Measurements from ENCODE around the gene SRCIN1.

SRCIN1 gene

GRCh38 chr17:38589462-38590114 is 16.2 kb downstream of the SRCIN1 start:
- Histone ChIP-seq H3K4me2 (ENCODE audit: low read length, poor library complexity, severe bottlenecking) (no peak overlapping the region), H3K79me1 (replicated peaks; ENCODE audit: low read length, poor library complexity, severe bottlenecking) (no peaks in the 10 kb centered on the region), H3K9ac (ENCODE audit: low read length) (no peak overlapping the region), H2AFZ (ENCODE audit: low read depth, low read length) (no peak overlapping the region), H3K4ac (ENCODE audit: low read depth in 1 of 2, low read length in 2 of 2) (no peak overlapping the region), H2BK12ac (ENCODE audit: low read length in 2 of 2) (no peak overlapping the region), H4K91ac (ENCODE audit: low read length) (no peak overlapping the region), H2BK120ac (ENCODE audit: low read depth, low read length) (no peak overlapping the region), H3K4me1 (ENCODE audit: control insufficient read depth, insufficient read depth, low read depth, low read length) (peaks cover 22% of the 10 kb centered on the region), H3K27me3 (ENCODE audit: control insufficient read depth in 1 of 2, insufficient read depth in 1 of 2, low read length in 2 of 2) (peaks cover 81 to 97% of the 10 kb centered on the region in 2 experiments), H2BK5ac (ENCODE audit: low read depth, low read length, poor library complexity, severe bottlenecking) (no peak overlapping the region), H4K8ac (ENCODE audit: low read length) (no peak overlapping the region), H3K9me3 (ENCODE audit: control insufficient read depth, low read length) (no peaks in the 10 kb centered on the region), H2AK5ac (ENCODE audit: low read length, severe bottlenecking) (no peak overlapping the region), H3K27ac (ENCODE audit: low read length, poor library complexity, severe bottlenecking) (no peak overlapping the region), H3K4me3 (ENCODE audit: insufficient read depth in 1 of 2, low read depth in 1 of 2, low read length in 2 of 2) (no peak overlapping the region), H3K14ac (ENCODE audit: low read length in 2 of 2) (no peak overlapping the region), H3K18ac (ENCODE audit: low read depth in 1 of 2, low read length in 2 of 2) (no peak overlapping the region), H3K36me3 (ENCODE audit: control insufficient read depth in 1 of 2, insufficient read depth in 2 of 2, low read depth in 1 of 2, low read length in 2 of 2) (no peaks in the 10 kb centered on the region), H2BK15ac (ENCODE audit: low read depth, poor library complexity, severe bottlenecking) (no peak overlapping the region), H3K23ac (ENCODE audit: low read length in 2 of 2) (no peak overlapping the region)
- no peak for DNase-seq
- 84% methylated on average over 10 of the region's 10 CpGs for WGBS

- 78% methylated on average over 9 of the region's 9 CpGs for WGBS
- no peak overlapping the region for H2AK5ac ChIP-seq (ENCODE audit: low read length, severe bottlenecking)
- no peak overlapping the region for H2BK15ac ChIP-seq (ENCODE audit: low read depth, poor library complexity, severe bottlenecking)
These were observed 17.0 kb downstream of the SRCIN1 start for GRCh38 chr17:38588788-38589174.

GRCh38 chr17:38587947-38588787 is 17.6 kb downstream of the SRCIN1 start:
- Histone ChIP-seq H2BK5ac (ENCODE audit: low read depth, low read length, poor library complexity, severe bottlenecking) (no peak overlapping the region), H3K4ac (ENCODE audit: low read depth in 1 of 2, low read length in 2 of 2) (no peak overlapping the region), H2AFZ (ENCODE audit: low read depth, low read length) (no peak overlapping the region), H3K23ac (ENCODE audit: low read length in 2 of 2) (no peak overlapping the region), H3K9ac (ENCODE audit: low read length) (no peak overlapping the region), H2BK15ac (ENCODE audit: low read depth, poor library complexity, severe bottlenecking) (no peak overlapping the region), H2BK120ac (ENCODE audit: low read depth, low read length) (no peak overlapping the region), H3K18ac (ENCODE audit: low read depth in 1 of 2, low read length in 2 of 2) (no peak overlapping the region), H3K36me3 (ENCODE audit: control insufficient read depth in 1 of 2, insufficient read depth in 2 of 2, low read depth in 1 of 2, low read length in 2 of 2) (no peaks in the 10 kb centered on the region), H3K79me1 (replicated peaks; ENCODE audit: low read length, poor library complexity, severe bottlenecking) (no peaks in the 10 kb centered on the region), H3K4me1 (ENCODE audit: control insufficient read depth, insufficient read depth, low read depth, low read length) (peaks cover 24% of the 10 kb centered on the region), H2AK5ac (ENCODE audit: low read length, severe bottlenecking) (no peak overlapping the region), H2BK12ac (ENCODE audit: low read length in 2 of 2) (no peak overlapping the region), H3K27ac (ENCODE audit: low read length, poor library complexity, severe bottlenecking) (no peak overlapping the region), H4K91ac (ENCODE audit: low read length) (no peak overlapping the region), H4K8ac (ENCODE audit: low read length) (no peak overlapping the region), H3K14ac (ENCODE audit: low read length in 2 of 2) (no peak overlapping the region), H3K27me3 (ENCODE audit: control insufficient read depth in 1 of 2, insufficient read depth in 1 of 2, low read length in 2 of 2) (peaks cover 76 to 92% of the 10 kb centered on the region in 2 experiments), H3K9me3 (ENCODE audit: control insufficient read depth, low read length) (no peaks in the 10 kb centered on the region), H3K4me3 (ENCODE audit: insufficient read depth in 1 of 2, low read depth in 1 of 2, low read length in 2 of 2) (no peak overlapping the region), H3K4me2 (ENCODE audit: low read length, poor library complexity, severe bottlenecking) (no peak overlapping the region)
- DNase-seq, result no peak
- 62% methylated on average over 13 of the region's 13 CpGs for WGBS

More at GRCh38 chr17:38588788-38589174, 17.0 kb downstream of the SRCIN1 start:
- Histone ChIP-seq H3K79me1 (replicated peaks; ENCODE audit: low read length, poor library complexity, severe bottlenecking) (no peaks in the 10 kb centered on the region), H2BK5ac (ENCODE audit: low read depth, low read length, poor library complexity, severe bottlenecking) (no peak overlapping the region), H3K18ac (ENCODE audit: low read depth in 1 of 2, low read length in 2 of 2) (no peak overlapping the region), H2BK12ac (ENCODE audit: low read length in 2 of 2) (no peak overlapping the region), H3K9ac (ENCODE audit: low read length) (no peak overlapping the region), H4K91ac (ENCODE audit: low read length) (no peak overlapping the region), H3K4me2 (ENCODE audit: low read length, poor library complexity, severe bottlenecking) (no peak overlapping the region), H3K14ac (ENCODE audit: low read length in 2 of 2) (no peak overlapping the region), H3K4me3 (ENCODE audit: insufficient read depth in 1 of 2, low read depth in 1 of 2, low read length in 2 of 2) (no peak overlapping the region), H3K4me1 (ENCODE audit: control insufficient read depth, insufficient read depth, low read depth, low read length) (peaks cover 24% of the 10 kb centered on the region), H3K27me3 (ENCODE audit: control insufficient read depth in 1 of 2, insufficient read depth in 1 of 2, low read length in 2 of 2) (peaks cover 80 to 94% of the 10 kb centered on the region in 2 experiments), H2AFZ (ENCODE audit: low read depth, low read length) (no peak overlapping the region), H3K9me3 (ENCODE audit: control insufficient read depth, low read length) (no peaks in the 10 kb centered on the region), H2BK120ac (ENCODE audit: low read depth, low read length) (no peak overlapping the region), H4K8ac (ENCODE audit: low read length) (no peak overlapping the region), H3K27ac (ENCODE audit: low read length, poor library complexity, severe bottlenecking) (no peak overlapping the region), H3K36me3 (ENCODE audit: control insufficient read depth in 1 of 2, insufficient read depth in 2 of 2, low read depth in 1 of 2, low read length in 2 of 2) (no peaks in the 10 kb centered on the region), H3K23ac (ENCODE audit: low read length in 2 of 2) (no peak overlapping the region), H3K4ac (ENCODE audit: low read depth in 1 of 2, low read length in 2 of 2) (no peak overlapping the region)
- DNase-seq, result no peak

DNA sequence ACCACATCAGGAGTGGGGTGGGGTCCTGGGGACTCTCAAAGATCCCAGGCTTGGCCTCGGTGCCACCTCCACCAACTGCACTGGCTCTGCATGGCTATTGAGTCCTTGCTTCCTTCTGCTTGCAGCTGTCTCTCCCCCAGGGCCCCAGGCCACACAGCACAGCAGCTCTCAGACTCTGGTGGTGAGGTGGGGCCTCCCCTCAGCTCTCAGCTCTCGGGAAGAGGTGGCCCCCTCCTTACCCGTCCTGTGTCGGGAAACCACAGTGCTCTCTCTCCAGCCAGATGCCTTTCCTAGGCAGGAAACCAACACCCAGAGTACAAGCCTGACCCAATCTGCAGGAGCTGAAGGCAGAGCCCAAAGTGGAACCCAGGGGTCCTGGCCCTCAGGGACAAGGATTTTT is 18.5 kb downstream of the SRCIN1 start:
- WGBS, result 52% methylated on average over 4 of the region's 4 CpGs
- Histone ChIP-seq H3K36me3 (ENCODE audit: control insufficient read depth in 1 of 2, insufficient read depth in 2 of 2, low read depth in 1 of 2, low read length in 2 of 2) (no peaks in the 10 kb centered on the region), H2BK12ac (ENCODE audit: low read length in 2 of 2) (no peak overlapping the region), H3K4ac (ENCODE audit: low read depth in 1 of 2, low read length in 2 of 2) (no peak overlapping the region), H3K4me1 (ENCODE audit: control insufficient read depth, insufficient read depth, low read depth, low read length) (peaks cover 22% of the 10 kb centered on the region), H4K91ac (ENCODE audit: low read length) (no peak overlapping the region), H2AFZ (ENCODE audit: low read depth, low read length) (no peak overlapping the region), H3K4me3 (ENCODE audit: insufficient read depth in 1 of 2, low read depth in 1 of 2, low read length in 2 of 2) (no peak overlapping the region), H2AK5ac (ENCODE audit: low read length, severe bottlenecking) (no peak overlapping the region), H3K4me2 (ENCODE audit: low read length, poor library complexity, severe bottlenecking) (no peak overlapping the region), H3K27ac (ENCODE audit: low read length, poor library complexity, severe bottlenecking) (no peak overlapping the region), H2BK5ac (ENCODE audit: low read depth, low read length, poor library complexity, severe bottlenecking) (no peak overlapping the region), H4K8ac (ENCODE audit: low read length) (no peak overlapping the region), H3K23ac (ENCODE audit: low read length in 2 of 2) (no peak overlapping the region), H3K14ac (ENCODE audit: low read length in 2 of 2) (no peak overlapping the region), H3K9me3 (ENCODE audit: control insufficient read depth, low read length) (no peaks in the 10 kb centered on the region), H3K27me3 (ENCODE audit: control insufficient read depth in 1 of 2, insufficient read depth in 1 of 2, low read length in 2 of 2) (peaks cover 81 to 91% of the 10 kb centered on the region in 2 experiments), H3K79me1 (replicated peaks; ENCODE audit: low read length, poor library complexity, severe bottlenecking) (no peaks in the 10 kb centered on the region), H2BK120ac (ENCODE audit: low read depth, low read length) (no peak overlapping the region), H3K18ac (ENCODE audit: low read depth in 1 of 2, low read length in 2 of 2) (no peak overlapping the region), H3K9ac (ENCODE audit: low read length) (no peak overlapping the region), H2BK15ac (ENCODE audit: low read depth, poor library complexity, severe bottlenecking) (no peak overlapping the region)
- DNase-seq, result no peak
